DMS 273 treated with DMSO at 0.1 percent for 48 hours (cell line): ENCODE results near the gene KLK3.
"Not testable (repeated sequence)": the region's sequence is repeated elsewhere in the genome, so short reads cannot be mapped to it uniquely, and the experiment has no call there.

Experiments used
- DNase-seq: peaks from one replicate; lab custom pipeline; 2025; lab: John Stamatoyannopoulos, UW

KLK3 gene

GRCh38 chr19:50854636-50855410 lies at the start of gene KLK3:
Gene KLK3, plus strand, starts transcription at chr19:50854915. Its CDS starts 41 bp downstream, at chr19:50854956.
- DNase-seq: no peak

- no peak for DNase-seq
Measured at GRCh38 chr19:50808856-50809255, 45.9 kb upstream of the KLK3 start.

- not testable (repeated sequence) for DNase-seq
Measured at GRCh38 chr19:50811622-50812238, 43.0 kb upstream of the KLK3 start.

DNA sequence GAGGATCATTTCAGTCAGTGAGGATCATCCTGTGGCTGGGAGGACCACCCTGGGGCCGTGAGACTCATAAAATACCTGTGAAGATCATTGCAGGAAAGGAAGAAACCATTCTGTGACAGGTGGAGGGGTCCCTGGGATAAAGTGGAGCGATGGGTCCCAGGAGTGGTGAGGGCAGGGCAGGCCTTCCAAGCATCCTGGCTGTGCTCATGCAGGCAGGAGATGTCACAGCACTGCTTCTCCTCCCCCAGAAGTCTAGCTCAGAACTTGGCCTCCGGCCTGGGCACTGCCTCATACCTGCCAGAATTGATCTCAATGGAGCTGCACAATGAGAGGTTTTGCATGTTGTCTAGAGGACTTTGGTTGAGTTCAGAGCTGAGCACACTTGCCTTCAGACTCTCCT lies 42.2 kb upstream of the KLK3 start:
- DNase-seq: no peak

GRCh38 chr19:50814883-50815282 lies 39.8 kb upstream of the KLK3 start:
- DNase-seq: no peak

- DNase-seq: no peak
Measured at GRCh38 chr19:50815439-50815838, 39.3 kb upstream of the KLK3 start.

GRCh38 chr19:50817941-50818858 lies 36.5 kb upstream of the KLK3 start:
- DNase-seq: no peak

DNA sequence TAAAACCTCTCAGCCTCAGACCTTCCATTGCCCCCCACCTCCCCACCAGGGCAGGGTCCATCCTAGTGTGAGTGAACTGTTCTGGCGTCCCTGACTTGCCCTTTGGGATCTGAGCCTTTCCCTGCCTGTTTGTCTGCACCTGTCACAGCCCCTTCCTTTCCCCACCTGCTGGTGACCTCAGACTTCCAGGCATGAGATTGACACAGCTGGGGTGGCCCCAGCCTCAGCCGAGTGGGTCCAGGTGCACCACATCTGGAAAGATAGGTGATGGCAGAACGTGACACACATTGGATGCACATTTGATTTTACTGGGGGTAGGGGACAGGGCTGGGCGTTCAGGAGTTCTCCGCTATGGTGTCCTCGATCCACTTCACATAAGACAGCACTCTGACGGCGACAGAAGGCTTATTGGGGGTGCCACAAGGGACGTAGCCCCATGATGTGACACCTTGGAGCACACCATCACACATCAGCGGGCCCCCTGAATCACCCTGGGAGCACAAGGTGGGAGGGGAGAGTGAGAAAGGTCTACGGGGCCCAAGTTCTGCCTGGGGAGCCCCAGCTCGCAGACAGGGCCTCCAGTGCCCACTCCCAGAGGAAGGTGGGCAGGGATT lies 35.7 kb upstream of the KLK3 start:
- no peak for DNase-seq

DNA sequence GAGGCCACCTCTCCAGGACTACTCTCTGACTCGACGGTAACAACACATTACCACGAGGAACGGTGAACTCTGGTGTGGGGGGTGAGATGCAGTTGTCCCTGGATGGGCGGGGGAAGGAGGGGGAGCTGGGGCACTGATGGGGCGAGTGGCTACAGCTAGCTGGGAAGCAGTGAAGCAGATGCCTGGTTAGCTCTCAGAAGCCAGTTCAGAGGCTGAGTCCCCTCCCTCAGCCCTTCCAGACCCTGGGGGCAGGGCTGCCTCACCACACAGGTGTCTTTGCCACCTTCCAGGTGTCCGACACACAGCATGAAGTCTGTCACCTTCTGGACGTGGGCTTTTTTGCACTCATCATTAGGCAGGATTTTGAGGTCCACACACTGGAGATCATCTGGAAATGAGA lies 35.1 kb upstream of the KLK3 start:
- no peak for DNase-seq

- no peak for DNase-seq
Measured at GRCh38 chr19:50820086-50820485, 34.6 kb upstream of the KLK3 start.

GRCh38 chr19:50820549-50821247 lies 34.0 kb upstream of the KLK3 start:
- no peak for DNase-seq

- DNase-seq: no peak
Measured at GRCh38 chr19:50821248-50821612, 33.5 kb upstream of the KLK3 start.

- DNase-seq: no peak
Measured at GRCh38 chr19:50821622-50822021, 33.1 kb upstream of the KLK3 start.

DNA sequence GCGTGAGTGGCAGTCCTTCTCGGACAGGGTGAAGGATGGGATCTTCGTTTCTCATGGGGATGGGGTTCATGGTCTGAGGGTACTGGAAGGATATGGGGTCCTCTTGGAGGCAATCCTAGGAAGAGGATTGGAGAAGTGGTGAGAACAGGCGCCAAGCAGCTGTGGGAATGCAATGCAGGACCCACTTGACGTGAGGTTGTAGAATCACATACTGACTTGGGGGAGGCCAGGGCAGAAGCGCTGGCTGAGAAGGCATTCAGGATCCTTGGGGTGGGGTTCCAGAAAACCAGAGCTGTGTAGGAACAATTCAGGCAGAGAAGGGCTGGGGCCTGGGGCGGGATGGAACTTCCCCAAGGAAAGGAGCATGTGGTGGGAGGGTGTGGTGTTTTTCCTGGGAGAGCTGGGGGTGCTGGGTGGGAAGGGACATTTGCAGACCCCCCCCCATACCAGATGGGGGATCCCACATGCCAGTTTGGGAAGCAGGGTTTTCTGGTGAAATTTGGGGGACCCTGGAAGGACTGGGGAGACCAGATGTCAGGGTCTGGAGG lies 32.0 kb upstream of the KLK3 start:
- DNase-seq: no peak

- DNase-seq: no peak
Measured at GRCh38 chr19:50823389-50824042, 31.2 kb upstream of the KLK3 start, which contains the start of gene KLK1. Gene KLK1, minus strand, starts transcription at chr19:50823787. Its CDS starts 39 bp downstream, at chr19:50823748.

DNA sequence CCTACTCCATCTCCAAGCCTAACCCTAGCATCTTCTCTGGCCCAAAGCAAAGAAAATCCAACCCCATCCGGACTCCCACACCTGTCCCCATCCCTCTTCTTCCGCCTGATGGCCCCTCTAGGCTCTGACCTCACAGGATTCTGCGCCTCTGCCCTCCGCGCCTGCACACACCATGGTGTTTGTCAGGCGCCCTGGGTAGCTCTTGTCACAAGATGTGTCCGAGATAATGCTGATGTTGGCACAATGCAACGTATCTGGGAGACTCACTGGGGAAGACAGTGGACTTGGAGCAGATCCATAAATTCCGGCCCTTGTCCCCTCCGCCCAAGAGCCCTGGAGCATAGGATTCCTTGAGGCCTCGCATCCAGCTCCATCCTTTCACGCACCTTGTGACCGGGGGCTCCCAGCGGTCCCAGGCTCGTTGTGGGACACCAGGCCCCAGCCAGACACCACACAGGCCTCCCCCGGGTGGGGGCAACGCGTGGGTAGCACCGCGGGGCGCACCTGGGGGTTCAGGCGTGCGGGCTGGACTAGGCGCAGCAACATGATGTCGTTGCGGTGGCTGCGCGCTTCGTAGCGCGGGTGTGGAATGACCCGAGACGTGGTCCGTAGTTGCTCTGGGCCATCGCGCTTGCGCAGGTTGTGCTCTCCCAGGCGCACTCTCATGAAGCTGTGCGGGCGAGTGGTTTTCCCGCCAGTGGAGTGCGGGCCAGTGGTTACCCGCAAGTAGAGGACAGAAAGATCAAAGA lies 28.0 kb upstream of the KLK3 start:
- no peak for DNase-seq

DNA sequence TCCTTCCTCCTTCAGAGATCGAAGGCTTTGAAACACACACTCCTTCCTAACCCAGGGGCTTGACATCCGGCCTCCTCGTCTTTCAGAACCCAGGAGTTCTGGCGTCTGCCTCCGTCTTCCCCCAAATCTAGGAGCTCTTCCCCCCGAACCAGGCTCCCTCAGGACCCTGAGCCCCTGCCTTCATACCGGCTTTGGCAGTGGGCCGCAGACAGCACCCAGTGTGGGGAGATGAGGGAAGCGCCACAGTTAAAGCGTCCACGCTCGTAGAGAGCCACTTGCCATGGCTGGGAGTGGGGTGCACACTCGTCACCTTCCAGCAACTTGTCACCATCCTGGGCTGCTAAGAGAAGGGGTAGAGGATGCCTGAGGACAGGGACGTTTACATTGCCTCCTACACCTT lies 27.2 kb upstream of the KLK3 start:
- no peak for DNase-seq

DNA sequence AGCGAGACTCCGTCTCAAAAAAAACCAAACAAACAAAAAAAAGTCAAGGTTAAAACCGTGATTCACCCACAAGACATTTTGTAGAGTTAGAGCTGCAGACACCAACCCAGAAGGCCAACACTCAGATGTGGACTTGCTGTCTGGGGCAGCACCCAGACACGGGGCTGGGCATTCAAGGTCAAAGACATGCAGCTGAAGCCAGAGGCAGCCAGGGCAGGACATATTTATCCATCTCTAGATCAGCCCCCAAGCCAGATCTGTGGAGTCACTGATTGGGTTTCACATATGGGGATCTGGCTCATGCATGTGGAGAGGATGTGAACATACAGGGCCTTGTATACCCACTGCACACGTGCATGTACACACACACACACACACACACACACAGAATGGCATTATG lies 24.9 kb upstream of the KLK3 start:
- DNase-seq: no peak

DNA sequence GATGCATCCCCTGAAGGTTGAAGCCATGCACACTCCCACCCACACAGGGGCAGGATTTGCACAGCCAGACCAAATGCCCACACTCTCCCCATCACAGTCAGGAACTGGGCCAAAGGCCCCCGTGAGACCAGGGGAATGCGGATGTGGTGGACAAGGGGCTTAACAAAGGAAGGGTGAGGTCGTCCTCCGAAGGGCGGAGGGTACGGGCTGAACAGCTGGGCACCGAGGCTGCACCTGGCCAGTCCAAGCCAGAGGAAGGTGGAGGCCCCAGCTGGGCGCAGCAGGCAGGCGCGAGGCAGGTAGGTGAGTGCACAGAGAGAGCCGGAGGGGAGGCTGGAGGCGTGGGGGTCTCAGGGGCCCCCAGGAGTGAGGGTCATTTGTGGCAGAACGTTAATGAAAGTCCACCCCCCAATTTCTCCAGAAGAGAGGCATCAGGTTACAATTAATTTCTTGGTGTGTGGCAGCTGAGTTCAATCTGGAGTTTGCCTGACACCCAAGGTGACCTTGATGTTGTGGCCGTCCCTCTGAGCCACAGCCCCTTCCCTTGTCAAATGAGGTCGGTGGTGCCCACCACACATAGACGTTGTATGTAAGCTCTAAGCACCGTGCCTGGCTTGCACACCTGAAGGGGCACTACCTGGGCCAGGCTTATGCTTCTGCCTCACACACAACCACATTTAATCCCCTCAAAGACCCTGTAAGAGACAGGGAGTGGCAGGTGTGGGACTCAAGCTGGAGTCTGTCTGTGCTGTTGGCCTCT lies 24.3 kb upstream of the KLK3 start:
- no peak for DNase-seq
